ENCODE data around the gene SEL1L.

DNA sequence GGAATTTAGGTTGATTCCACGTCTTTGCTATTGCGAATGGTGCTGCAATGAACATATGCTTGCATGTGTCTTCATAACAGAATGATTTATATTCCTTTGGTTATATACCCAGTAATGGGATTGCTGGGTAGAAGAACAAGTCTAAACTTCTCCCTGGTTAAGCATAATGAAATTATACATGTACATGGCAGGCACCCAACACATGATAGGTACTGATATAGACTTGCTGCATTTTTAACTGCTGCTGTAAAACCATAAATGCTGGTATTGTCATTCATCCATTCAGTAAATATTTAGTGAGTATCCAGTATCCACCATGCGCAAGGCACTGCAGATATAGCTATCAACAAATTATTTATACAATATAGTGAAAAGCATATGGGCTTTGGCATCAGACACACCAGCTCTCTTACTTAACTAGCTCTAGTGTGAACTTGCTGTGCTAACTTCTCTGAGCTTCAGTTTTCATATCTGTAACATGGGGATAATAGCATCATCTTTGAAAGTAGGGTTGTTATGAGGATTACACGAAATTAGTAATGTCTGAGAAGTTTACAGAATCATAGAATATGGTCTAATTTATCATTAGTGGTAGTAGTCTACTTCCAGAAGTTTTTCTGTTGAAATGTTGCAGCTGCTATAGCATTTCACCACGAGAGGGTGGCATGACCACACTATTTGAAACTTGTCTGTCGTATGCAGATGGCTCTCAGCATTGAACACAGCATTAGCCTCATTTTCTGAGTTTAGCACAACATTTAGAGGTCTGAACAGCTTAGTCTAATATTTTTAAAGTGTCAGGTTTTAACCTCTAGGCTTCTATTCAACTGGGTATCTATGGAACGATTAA lies 32.0 kb upstream of the SEL1L start:
- no peak for TF ChIP-seq POLR2A (IDR thresholded peaks at IDR 0.05)
- TF ChIP-seq, protein P1, sequence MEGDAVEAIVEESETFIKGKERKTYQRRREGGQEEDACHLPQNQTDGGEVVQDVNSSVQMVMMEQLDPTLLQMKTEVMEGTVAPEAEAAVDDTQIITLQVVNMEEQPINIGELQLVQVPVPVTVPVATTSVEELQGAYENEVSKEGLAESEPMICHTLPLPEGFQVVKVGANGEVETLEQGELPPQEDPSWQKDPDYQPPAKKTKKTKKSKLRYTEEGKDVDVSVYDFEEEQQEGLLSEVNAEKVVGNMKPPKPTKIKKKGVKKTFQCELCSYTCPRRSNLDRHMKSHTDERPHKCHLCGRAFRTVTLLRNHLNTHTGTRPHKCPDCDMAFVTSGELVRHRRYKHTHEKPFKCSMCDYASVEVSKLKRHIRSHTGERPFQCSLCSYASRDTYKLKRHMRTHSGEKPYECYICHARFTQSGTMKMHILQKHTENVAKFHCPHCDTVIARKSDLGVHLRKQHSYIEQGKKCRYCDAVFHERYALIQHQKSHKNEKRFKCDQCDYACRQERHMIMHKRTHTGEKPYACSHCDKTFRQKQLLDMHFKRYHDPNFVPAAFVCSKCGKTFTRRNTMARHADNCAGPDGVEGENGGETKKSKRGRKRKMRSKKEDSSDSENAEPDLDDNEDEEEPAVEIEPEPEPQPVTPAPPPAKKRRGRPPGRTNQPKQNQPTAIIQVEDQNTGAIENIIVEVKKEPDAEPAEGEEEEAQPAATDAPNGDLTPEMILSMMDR (IDR thresholded peaks at IDR 0.05) = peak in 4 of 6 experiments; percentile 17 to 49 (median 36)
